Activated T-cell treated with anti-CD3 and anti-CD28 coated beads for 48 hours (primary cell): Measurements from ENCODE around the gene FIBIN.

ENCODE experiments used
- DNase-seq: peaks from one replicate; pipeline ENCODE4 v3.0.0-alpha.2; 2020; ENCODE audit warnings: low read depth

The FIBIN gene

DNA sequence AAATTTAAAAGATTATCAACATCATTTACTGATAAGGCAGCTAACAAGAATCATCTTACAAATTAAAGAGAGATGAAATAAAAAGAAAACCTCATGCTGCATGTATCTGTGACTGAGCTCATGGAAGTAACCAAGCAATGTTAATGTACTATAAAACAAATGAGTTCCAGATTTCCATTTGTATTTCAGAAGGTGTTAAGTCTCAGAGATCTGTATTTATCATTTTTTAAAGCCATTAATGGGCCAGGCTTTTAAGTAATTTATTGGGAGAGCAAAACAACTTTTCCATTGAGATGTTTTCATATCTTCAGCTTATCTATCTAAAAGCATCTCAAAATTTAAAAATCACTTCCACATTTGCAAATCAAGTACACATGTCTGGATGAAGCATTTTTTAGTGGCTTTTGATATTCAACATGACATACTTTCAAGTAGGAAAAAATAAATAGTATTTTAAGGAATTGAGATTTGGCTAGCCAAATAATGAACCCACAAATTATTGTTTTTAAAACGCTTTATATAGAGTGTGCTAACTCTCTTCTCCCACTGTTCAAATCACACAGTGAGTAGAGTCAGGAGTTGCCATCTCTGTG is 28.8 kb downstream of the FIBIN start:
- DNase-seq, result no peak

- no peak for DNase-seq
Measured at GRCh38 chr11:27024865-27025264, 31.0 kb downstream of the FIBIN start.

GRCh38 chr11:27025312-27025955 is 31.5 kb downstream of the FIBIN start:
- DNase-seq, result no peak

GRCh38 chr11:27025957-27026733 is 32.2 kb downstream of the FIBIN start:
- DNase-seq, result no peak

- DNase-seq, result no peak
Measured at GRCh38 chr11:27028561-27028965, 34.7 kb downstream of the FIBIN start.

GRCh38 chr11:27029966-27030365 is 36.1 kb downstream of the FIBIN start:
- DNase-seq, result no peak

- DNase-seq, result no peak
Measured at GRCh38 chr11:27031754-27032153, 37.8 kb downstream of the FIBIN start.

GRCh38 chr11:27039873-27040272 is 46.0 kb downstream of the FIBIN start:
- DNase-seq, result no peak

DNA sequence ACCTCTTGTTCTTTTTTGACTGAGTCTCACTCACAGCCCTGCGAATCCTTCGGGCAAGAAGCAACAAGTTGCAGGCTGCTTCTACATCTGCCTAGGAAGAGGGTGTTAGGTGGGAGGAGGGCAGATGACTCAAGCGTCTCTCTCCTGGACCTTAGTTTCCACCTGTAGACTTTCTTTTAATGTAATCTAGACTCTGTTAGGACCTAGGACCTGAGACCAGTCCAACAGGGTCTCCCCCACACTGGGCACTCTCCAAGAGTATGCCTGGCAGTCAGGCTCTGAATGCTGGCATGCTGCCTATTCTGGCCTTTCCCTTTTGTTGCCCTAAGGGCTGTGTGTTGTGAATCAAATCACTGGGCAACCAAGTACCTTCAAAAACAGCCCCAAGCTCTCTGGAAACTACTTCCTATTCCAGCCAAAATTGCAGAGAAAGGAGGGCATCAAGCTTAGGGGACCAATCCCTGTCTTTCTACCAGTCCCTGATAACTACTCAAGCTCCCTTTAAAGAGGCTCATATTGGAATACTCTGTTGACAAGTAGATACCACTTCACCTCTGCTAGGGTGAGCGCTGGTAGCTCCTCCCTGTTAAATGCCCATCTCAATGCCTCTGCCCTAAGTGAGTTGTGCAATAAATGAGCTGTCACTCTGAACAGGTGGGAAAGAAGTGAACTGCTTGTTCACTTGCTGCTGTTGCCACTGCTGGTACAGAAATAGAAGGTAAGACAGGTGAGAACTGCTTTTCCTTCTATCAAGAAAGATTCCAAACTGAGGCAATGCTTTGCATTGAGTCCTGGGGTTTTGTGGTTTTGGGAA is 46.6 kb downstream of the FIBIN start, which contains the start of gene BBOX1:
Gene BBOX1 (plus strand): TSS at position 514 of the 814 bp plus-strand sequence. CDS start 14,616 bp downstream, outside the sequence.
- DNase-seq, result no peak

- DNase-seq, result no peak
Measured at GRCh38 chr11:27041141-27041899, 47.4 kb downstream of the FIBIN start.
